GM12892 (cell line): ENCODE measurements around the gene ATR.

Experiments
- POLR2A ChIP-seq: IDR thresholded peaks from 2 replicates; pipeline ENCODE4 v1.6.1; 2011; ENCODE audit warnings: low read depth, low read length, control low read depth
- POLR2AphosphoS5 ChIP-seq: IDR thresholded peaks from 2 replicates; pipeline ENCODE4 v1.6.1; 2011; ENCODE audit warnings: low read depth, low read length, control low read depth
- TAF1 ChIP-seq: IDR thresholded peaks from 2 replicates; pipeline ENCODE4 v1.6.1; 2011; ENCODE audit warnings: low read depth, mild to moderate bottlenecking, control low read depth, low read length, borderline replicate concordance

DNA sequence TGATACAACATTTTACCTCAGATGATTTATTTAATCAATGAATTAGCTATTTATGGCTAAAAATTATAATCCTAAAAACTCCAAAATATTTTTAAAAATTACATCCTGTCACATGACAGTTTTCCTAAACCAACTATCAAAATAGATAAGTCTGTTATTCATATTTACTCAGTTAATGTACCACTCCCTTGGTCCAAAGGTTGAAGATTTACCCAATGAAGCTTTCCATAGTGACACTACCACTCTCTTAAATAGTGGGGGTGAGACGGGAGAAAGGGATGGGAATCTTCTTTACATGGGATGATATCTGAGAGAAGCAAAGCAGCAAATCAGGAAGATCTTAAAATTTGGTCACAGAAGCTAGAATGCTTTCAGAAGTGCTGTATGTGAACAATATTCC is 161.2 kb downstream of the ATR start:
- no peak for TF ChIP-seq POLR2A
- TF ChIP-seq POLR2AphosphoS5: no peak
- TF ChIP-seq TAF1: no peak
